Measurements from ENCODE around the gene ATF5. TPM values are rescaled to one million over a fixed set of nuclear protein-coding genes. Genes with fewer than 3 reads are reported as not detected.

ATF5 gene
- total and polyA plus RNA-seq, 2 of the 13 experiments (the other 11 are each of a cell fraction or from before 2014, with no cell fraction given) = 5.2 to 10.3 TPM

- TF ChIP-seq ZNF446 (CRISPR knock-in tag; IDR thresholded peaks at IDR 0.05) (peak; percentile 15; the same call in 1 of the 2 replicates), HOXA3 (CRISPR knock-in tag; IDR thresholded peaks at IDR 0.05) (peak; percentile 65; the same call in 1 of the 2 replicates), ZNF564 (CRISPR knock-in tag; IDR thresholded peaks at IDR 0.05) (no peak; the same call in 1 of the 2 replicates), MIXL1 (CRISPR knock-in tag; IDR thresholded peaks at IDR 0.05) (peak; percentile 64; the same call in 1 of the 2 replicates), STAT6 (CRISPR knock-in tag; IDR thresholded peaks at IDR 0.05; ENCODE audit: borderline replicate concordance) (no peak), MYC (CRISPR knock-in tag; IDR thresholded peaks at IDR 0.05; ENCODE audit: borderline replicate concordance) (peak; percentile 97), ISL2 (CRISPR knock-in tag; IDR thresholded peaks at IDR 0.05) (peak; percentile 26; the same call in 1 of the 2 replicates), ZNF441 (CRISPR knock-in tag; IDR thresholded peaks at IDR 0.05; ENCODE audit: borderline replicate concordance) (peak; percentile 33; the same call in 1 of the 2 replicates), RARA (CRISPR knock-in tag; IDR thresholded peaks at IDR 0.05) (no peak; the same call in 1 of the 2 replicates), POLR2AphosphoS2 (IDR thresholded peaks at IDR 0.05; ENCODE audit: low read depth, low read length) (peak; percentile 84; the same call in 1 of the 2 replicates), REL (CRISPR knock-in tag; conservative IDR thresholded peaks at IDR 0.05) (no peak; the same call in none of the 2 replicates), ZNF780A (CRISPR knock-in tag; IDR thresholded peaks at IDR 0.05) (no peak; the same call in 1 of the 2 replicates), FOXP1 (IDR thresholded peaks at IDR 0.05) (no peak), FOXP1 (CRISPR knock-in tag; IDR thresholded peaks at IDR 0.05) (no peak), SAP130 (CRISPR knock-in tag; IDR thresholded peaks at IDR 0.05; ENCODE audit: low read depth) (peak; percentile 67), KAT7 (CRISPR knock-in tag; IDR thresholded peaks at IDR 0.05; ENCODE audit: borderline replicate concordance) (no peak), ZNF670 (CRISPR knock-in tag; IDR thresholded peaks at IDR 0.05; ENCODE audit: borderline replicate concordance) (no peak), ZSCAN25 (CRISPR knock-in tag; IDR thresholded peaks at IDR 0.05) (peak; percentile 85; the same call in 1 of the 2 replicates), THAP8 (CRISPR knock-in tag; IDR thresholded peaks at IDR 0.05; ENCODE audit: borderline replicate concordance) (0 out of 2 replicates have a peak, but pooled peaks have one; percentile 73), HDAC6 (IDR thresholded peaks at IDR 0.05; ENCODE audit: low read depth, low read length) (no peak), TAF15 (IDR thresholded peaks at IDR 0.05; ENCODE audit: low read depth, low read length, poor library complexity, severe bottlenecking) (no peak), ZNF34 (CRISPR knock-in tag; IDR thresholded peaks at IDR 0.05; ENCODE audit: borderline replicate concordance) (no peak), DMAP1 (CRISPR knock-in tag; IDR thresholded peaks at IDR 0.05) (peak; percentile 73; the same call in 1 of the 2 replicates)
- TF ChIP-seq, protein P1, sequence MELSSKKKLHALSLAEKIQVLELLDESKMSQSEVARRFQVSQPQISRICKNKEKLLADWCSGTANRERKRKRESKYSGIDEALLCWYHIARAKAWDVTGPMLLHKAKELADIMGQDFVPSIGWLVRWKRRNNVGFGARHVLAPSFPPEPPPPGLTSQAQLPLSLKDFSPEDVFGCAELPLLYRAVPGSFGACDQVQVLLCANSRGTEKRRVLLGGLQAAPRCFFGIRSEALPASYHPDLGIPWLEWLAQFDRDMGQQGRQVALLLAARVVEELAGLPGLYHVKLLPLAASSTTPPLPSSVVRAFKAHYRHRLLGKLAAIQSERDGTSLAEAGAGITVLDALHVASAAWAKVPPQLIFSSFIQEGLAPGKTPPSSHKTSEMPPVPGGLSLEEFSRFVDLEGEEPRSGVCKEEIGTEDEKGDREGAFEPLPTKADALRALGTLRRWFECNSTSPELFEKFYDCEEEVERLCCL (CRISPR knock-in tag; IDR thresholded peaks at IDR 0.05; ENCODE audit: borderline replicate concordance) = no peak
- TF ChIP-seq, protein P2, sequence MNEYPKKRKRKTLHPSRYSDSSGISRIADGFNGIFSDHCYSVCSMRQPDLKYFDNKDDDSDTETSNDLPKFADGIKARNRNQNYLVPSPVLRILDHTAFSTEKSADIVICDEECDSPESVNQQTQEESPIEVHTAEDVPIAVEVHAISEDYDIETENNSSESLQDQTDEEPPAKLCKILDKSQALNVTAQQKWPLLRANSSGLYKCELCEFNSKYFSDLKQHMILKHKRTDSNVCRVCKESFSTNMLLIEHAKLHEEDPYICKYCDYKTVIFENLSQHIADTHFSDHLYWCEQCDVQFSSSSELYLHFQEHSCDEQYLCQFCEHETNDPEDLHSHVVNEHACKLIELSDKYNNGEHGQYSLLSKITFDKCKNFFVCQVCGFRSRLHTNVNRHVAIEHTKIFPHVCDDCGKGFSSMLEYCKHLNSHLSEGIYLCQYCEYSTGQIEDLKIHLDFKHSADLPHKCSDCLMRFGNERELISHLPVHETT (CRISPR knock-in tag; conservative IDR thresholded peaks at IDR 0.05) = no peak; the same call in 1 of the 2 replicates
These were observed 842 bp downstream of the ATF5 start (continued) for GRCh38 chr19:49929611-49930482.
